ENCODE data around the gene ZNF654.
A peak's percentile ranks its signal among the peaks of the same experiment; 100 is the strongest.

Gene ZNF654

DNA sequence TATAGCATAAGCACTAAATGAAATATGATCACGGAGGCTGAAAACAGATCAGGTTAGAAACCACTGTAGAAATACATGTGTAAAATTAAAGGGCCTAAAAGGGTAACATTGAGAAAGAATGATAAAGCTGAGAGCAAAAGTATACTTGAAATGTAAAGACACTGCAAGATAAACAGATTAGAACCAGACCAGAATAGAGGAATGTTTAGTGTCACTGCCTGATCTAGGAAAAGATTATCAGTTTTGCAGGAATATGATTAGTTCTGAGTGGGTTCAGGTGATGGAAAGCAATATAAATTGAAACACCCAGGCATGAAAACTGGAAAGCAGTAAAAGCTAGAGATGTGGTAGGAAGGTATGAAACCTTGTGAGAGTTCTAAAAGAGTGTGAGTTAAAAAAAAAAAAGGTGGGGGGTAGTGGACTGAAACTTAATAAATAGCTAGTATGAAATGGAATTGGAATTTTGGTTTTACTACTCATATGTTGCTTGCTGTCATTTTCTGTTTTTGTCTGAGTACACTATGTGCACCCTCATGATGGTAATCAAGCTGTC is 74.7 kb downstream of the ZNF654 start:
- TF ChIP-seq, protein P1, sequence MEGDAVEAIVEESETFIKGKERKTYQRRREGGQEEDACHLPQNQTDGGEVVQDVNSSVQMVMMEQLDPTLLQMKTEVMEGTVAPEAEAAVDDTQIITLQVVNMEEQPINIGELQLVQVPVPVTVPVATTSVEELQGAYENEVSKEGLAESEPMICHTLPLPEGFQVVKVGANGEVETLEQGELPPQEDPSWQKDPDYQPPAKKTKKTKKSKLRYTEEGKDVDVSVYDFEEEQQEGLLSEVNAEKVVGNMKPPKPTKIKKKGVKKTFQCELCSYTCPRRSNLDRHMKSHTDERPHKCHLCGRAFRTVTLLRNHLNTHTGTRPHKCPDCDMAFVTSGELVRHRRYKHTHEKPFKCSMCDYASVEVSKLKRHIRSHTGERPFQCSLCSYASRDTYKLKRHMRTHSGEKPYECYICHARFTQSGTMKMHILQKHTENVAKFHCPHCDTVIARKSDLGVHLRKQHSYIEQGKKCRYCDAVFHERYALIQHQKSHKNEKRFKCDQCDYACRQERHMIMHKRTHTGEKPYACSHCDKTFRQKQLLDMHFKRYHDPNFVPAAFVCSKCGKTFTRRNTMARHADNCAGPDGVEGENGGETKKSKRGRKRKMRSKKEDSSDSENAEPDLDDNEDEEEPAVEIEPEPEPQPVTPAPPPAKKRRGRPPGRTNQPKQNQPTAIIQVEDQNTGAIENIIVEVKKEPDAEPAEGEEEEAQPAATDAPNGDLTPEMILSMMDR (IDR thresholded peaks at IDR 0.05; ENCODE audit: insufficient read depth, low read depth, low read length, missing control alignments) = no peak
- no peak overlapping the region for H3K4me3 ChIP-seq (ENCODE audit: low read length)

DNA sequence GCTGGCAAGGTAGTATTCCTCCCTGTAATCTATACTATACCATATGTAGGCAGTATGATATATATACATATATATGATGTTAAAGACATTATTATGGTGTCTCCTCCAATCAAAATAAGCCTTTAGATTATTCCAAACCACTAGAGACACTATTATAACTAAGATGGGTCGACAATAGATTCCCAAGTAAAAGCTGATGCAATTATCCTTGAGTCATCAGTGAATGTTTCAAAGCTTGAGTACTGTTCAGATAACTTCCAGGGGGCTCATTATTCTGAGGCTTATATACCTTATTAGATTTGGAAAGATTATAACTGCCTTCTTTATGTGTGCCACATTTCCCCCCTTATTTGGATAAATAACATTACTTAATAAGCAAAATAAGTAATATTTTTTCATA is 78.8 kb downstream of the ZNF654 start:
- no peak overlapping the region for H3K4me3 ChIP-seq (ENCODE audit: low read length)
- DNase-seq (ENCODE audit: low read depth) = peak; percentile 58
- TF ChIP-seq, protein P1 (IDR thresholded peaks at IDR 0.05; ENCODE audit: insufficient read depth, low read depth, low read length, missing control alignments) = no peak

More for the DNA sequence above, 74.7 kb downstream of the ZNF654 start:
- DNase-seq (ENCODE audit: low read depth) = no peak

DNA sequence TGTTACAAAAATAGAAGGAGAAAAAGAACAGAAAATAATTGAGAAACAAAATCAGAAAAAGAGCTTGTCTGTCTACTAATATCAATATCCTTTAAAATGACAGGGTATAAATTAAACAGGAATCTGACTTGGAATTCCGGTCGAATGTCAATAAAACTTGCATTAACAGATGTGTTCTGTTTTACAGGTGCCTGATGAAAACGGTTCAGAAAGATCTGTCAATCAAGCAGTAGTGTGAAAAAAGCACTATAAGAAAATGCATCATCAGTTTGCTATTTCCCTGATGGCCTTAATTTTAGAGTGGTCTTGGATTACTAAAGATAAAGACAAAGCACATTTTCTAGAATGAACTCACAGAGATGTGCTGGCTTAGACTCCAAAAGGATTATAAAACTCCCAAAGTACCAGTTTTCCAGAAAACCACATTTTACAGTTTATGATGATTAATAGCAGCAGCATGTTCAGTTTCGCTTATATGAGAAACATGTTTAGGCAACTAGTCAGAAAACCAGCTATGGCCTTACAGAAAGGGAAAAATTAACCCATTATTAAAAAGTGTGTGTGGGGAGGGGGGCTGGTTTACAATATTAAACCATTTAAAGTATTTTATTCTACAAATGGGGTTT is 82.5 kb downstream of the ZNF654 start:
- DNase-seq (ENCODE audit: low read depth) = peak; percentile 76
- H3K4me3 ChIP-seq (ENCODE audit: low read length) = no peak overlapping the region
- TF ChIP-seq, protein P1 (IDR thresholded peaks at IDR 0.05; ENCODE audit: insufficient read depth, low read depth, low read length, missing control alignments) = no peak

DNA sequence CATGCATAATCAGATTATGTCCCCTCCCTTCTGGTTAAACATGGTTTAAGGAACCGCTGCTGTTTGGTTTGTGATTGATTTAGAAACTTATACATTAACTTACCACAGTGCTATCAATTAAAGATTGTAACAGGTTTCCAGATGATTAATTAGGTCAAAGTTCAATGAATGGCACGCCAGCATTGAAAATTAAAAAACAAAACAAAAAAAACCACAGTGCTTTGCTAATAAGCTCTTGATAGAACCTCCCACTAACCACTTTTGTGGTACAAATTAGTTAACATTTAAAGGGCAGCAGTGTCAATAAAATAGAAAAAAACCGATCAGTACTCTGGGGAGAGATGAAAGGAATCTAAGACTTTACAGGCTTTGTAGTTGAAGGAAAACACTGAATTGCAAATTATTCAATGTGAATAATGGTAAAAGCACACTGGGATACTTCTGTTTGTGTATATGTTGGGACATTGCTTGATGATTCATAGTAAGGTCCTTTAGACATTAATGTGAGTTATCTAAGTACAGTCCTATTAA is 83.1 kb downstream of the ZNF654 start:
- peak; percentile 71 for DNase-seq (ENCODE audit: low read depth)
- TF ChIP-seq, protein P1 (IDR thresholded peaks at IDR 0.05; ENCODE audit: insufficient read depth, low read depth, low read length, missing control alignments) = no peak
- no peak overlapping the region for H3K4me3 ChIP-seq (ENCODE audit: low read length)

DNA sequence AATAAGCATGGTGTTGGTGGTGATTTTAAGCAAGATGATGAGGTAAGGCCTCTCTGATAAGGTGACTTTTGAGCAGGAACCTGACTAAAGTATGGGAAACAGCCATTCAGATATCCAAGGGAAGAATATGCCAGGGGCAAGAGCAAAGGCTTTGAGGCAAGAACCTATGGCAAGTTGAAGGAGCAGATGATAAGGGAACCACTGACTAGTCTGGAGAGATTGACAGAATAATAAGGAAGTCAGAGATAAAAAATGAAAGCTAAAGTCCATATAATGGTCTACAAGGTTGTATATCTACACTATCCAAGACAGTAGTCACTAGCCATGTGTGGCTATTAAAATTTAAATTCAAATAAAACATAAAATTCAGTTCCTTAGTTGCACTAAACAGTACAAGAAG is 88.2 kb downstream of the ZNF654 start:
- TF ChIP-seq, protein P1 (IDR thresholded peaks at IDR 0.05; ENCODE audit: insufficient read depth, low read depth, low read length, missing control alignments) = no peak
- no peak overlapping the region for H3K4me3 ChIP-seq (ENCODE audit: low read length)
- DNase-seq (ENCODE audit: low read depth) = no peak

DNA sequence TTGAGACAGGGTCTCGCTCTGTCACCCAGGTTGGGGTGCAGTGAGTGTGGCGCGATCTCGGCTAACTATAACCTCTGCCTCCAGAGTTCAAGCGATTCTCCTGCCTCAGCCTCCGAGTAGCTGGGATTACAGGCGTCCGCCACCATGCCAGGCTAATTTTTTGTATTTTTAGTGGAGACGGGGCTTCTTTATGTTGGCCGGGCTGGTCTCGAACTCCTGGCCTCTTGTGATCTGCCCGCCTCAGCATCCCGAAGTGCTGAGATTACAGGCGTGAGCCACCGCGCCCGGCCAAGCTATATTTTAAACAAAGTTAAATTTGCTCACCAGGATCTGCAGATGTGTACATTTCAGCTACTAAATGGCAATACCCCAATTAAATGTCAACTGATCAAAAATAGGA is 89.6 kb downstream of the ZNF654 start:
- peak overlapping the region; percentile 92 for H3K4me3 ChIP-seq (ENCODE audit: low read length)
- no peak for DNase-seq (ENCODE audit: low read depth)
- TF ChIP-seq, protein P1 (IDR thresholded peaks at IDR 0.05; ENCODE audit: insufficient read depth, low read depth, low read length, missing control alignments) = no peak
